Left colon (tissue), 2 donors: ENCODE data around the gene ANKIB1. TPM values are rescaled to one million over a fixed set of nuclear protein-coding genes. Genes with fewer than 3 reads are reported as not detected.
"Not testable (repeated sequence)": the region's sequence is repeated elsewhere in the genome, so short reads cannot be mapped to it uniquely, and the experiment has no call there.

Experiments used
- ATAC-seq: fragments of 200-7000 bp; cut with Tn5 transposase; one replicate; pipeline ENCODE4 v1.9.1; 2020; ENCODE audit warnings: mild to moderate bottlenecking, moderate library complexity
- DNase-seq, 2 donors: peaks; one replicate each; pipeline ENCODE4 v3.0.0-alpha.2; 2020
- intact Hi-C, 2 donors: fragments of 100-400 bp; cut with DNase I in 1 of 2; cut with micrococcal nuclease in 1 of 2; formaldehyde crosslinking; loops; one replicate each; pipeline versions ENCODE4 v1.11.2 to v1.14.0; 2022; cut with DNase I, micrococcal nuclease
- long read RNA-seq: library from polyadenylated mRNA; unstranded; transcript quantifications from one replicate; pipeline ENCODE4 v2.0.0, GENCODE V29; 2021
- total RNA-seq, 2 donors: library from RNA; stranded (reverse); fragmentation: NEBNext Ultra II Directional; extraction: Animal tissue kit (Norgen Biotek cat#: 25700); gene quantifications; one replicate each; pipeline ENCODE4 v1.2.1, GENCODE V29; 2021
- donor health status: DM: no; HTN: no; CAD: no.
- donor health status: DM: yes; HTN: yes; CAD: no.

Gene ANKIB1
- 10 to 100 TPM; 40.9 to 46.0 TPM for total RNA-seq
- long read RNA-seq, full-length matches to known transcripts, result 4 of 11 reads
- long read RNA-seq, partial matches to known transcripts, result 6 of 11 reads
- long read RNA-seq, other reads (novel, unspliced or antisense), result 1 of 11 reads

- DNase-seq (peak; percentile 89 to 91), ATAC-seq (peak; percentile 91)
- intact Hi-C loops, result loop anchor here in 1 of 2 donors (5.0 kb wide), 1 partner anchor 202 kb away; the partner anchor contains the start of gene GATAD1
Measured at GRCh38 chr7:92245487-92246359, at the start of gene ANKIB1, which contains the start of gene KRIT1. TSS of gene ANKIB1 (plus strand) at chr7:92245974. CDS start at chr7:92294979, 49,005 bp downstream. TSS of gene KRIT1 (minus strand) at chr7:92245914. CDS start at chr7:92242135, 3,779 bp downstream.

GRCh38 chr7:92200791-92201190 lies 45.0 kb upstream of the ANKIB1 start:
- ATAC-seq (no peak), DNase-seq (no peak)
- intact Hi-C loops, result no loop called here

- DNase-seq (no peak), ATAC-seq (no peak)
- intact Hi-C loops, result no loop called here
Measured at GRCh38 chr7:92205987-92206386, 39.8 kb upstream of the ANKIB1 start.

GRCh38 chr7:92206672-92207071 lies 39.1 kb upstream of the ANKIB1 start:
- no peak for ATAC-seq
- intact Hi-C loops, result no loop called here
- DNase-seq, result no peak

GRCh38 chr7:92221766-92222165 lies 24.0 kb upstream of the ANKIB1 start:
- ATAC-seq (no peak), DNase-seq (no peak)
- intact Hi-C loops, result no loop called here

- DNase-seq (no peak), ATAC-seq (no peak)
- intact Hi-C loops, result no loop called here
Measured at GRCh38 chr7:92226981-92227380, 18.8 kb upstream of the ANKIB1 start.

- intact Hi-C loops, result no loop called here
- DNase-seq, result no peak
- no peak for ATAC-seq
Measured at GRCh38 chr7:92228100-92228499, 17.7 kb upstream of the ANKIB1 start.

GRCh38 chr7:92228742-92229141 lies 17.0 kb upstream of the ANKIB1 start:
- intact Hi-C loops, result no loop called here
- no peak for DNase-seq
- ATAC-seq, result no peak

GRCh38 chr7:92230547-92230946 lies 15.2 kb upstream of the ANKIB1 start:
- intact Hi-C loops, result no loop called here
- DNase-seq, result no peak
- no peak for ATAC-seq

- DNase-seq (no peak), ATAC-seq (no peak)
- intact Hi-C loops, result no loop called here
Measured at GRCh38 chr7:92242972-92243371, 2.8 kb upstream of the ANKIB1 start.

GRCh38 chr7:92244808-92245486 lies 827 bp upstream of the ANKIB1 start:
- intact Hi-C loops, result loop anchor here in 1 of 2 donors (5.0 kb wide), 1 partner anchor 202 kb away; the partner anchor contains the start of gene GATAD1
- no peak for DNase-seq

GRCh38 chr7:92246360-92247101 lies 757 bp downstream of the ANKIB1 start:
- peak; percentile 26 to 27 for DNase-seq
- intact Hi-C loops, result loop anchor here in 1 of 2 donors (5.0 kb wide), 1 partner anchor 201 kb away; the partner anchor contains the start of gene GATAD1
- peak; percentile 40 for ATAC-seq

More at GRCh38 chr7:92244808-92245486, 827 bp upstream of the ANKIB1 start:
- ATAC-seq, result peak; percentile 29

GRCh38 chr7:92250603-92251002 lies 4.8 kb downstream of the ANKIB1 start:
- DNase-seq (no peak), ATAC-seq (no peak)
- intact Hi-C loops, result no loop called here

- ATAC-seq, result no peak
- intact Hi-C loops, result no loop called here
- no peak for DNase-seq
Measured at GRCh38 chr7:92251181-92251580, 5.4 kb downstream of the ANKIB1 start.

- intact Hi-C loops, result no loop called here
- no peak for ATAC-seq
Measured at GRCh38 chr7:92253251-92253650, 7.5 kb downstream of the ANKIB1 start.

GRCh38 chr7:92254800-92255199 lies 9.0 kb downstream of the ANKIB1 start:
- intact Hi-C loops, ATAC-seq, DNase-seq: not testable (repeated sequence)

More at GRCh38 chr7:92253251-92253650, 7.5 kb downstream of the ANKIB1 start:
- no peak for DNase-seq

- ATAC-seq (no peak), DNase-seq (no peak)
- intact Hi-C loops, result no loop called here
Measured at GRCh38 chr7:92255308-92255707, 9.5 kb downstream of the ANKIB1 start.

- intact Hi-C loops, result no loop called here
- no peak for ATAC-seq
- DNase-seq, result no peak
Measured at GRCh38 chr7:92259062-92259461, 13.3 kb downstream of the ANKIB1 start.
